Measurements from ENCODE around the gene HTR1D. TPM values are rescaled to one million over a fixed set of nuclear protein-coding genes. Genes with fewer than 3 reads are reported as not detected.
"Not testable (repeated sequence)": the region's sequence is repeated elsewhere in the genome, so short reads cannot be mapped to it uniquely, and the experiment has no call there.

The HTR1D gene, protein sequence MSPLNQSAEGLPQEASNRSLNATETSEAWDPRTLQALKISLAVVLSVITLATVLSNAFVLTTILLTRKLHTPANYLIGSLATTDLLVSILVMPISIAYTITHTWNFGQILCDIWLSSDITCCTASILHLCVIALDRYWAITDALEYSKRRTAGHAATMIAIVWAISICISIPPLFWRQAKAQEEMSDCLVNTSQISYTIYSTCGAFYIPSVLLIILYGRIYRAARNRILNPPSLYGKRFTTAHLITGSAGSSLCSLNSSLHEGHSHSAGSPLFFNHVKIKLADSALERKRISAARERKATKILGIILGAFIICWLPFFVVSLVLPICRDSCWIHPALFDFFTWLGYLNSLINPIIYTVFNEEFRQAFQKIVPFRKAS
- not detected for total RNA-seq

DNA sequence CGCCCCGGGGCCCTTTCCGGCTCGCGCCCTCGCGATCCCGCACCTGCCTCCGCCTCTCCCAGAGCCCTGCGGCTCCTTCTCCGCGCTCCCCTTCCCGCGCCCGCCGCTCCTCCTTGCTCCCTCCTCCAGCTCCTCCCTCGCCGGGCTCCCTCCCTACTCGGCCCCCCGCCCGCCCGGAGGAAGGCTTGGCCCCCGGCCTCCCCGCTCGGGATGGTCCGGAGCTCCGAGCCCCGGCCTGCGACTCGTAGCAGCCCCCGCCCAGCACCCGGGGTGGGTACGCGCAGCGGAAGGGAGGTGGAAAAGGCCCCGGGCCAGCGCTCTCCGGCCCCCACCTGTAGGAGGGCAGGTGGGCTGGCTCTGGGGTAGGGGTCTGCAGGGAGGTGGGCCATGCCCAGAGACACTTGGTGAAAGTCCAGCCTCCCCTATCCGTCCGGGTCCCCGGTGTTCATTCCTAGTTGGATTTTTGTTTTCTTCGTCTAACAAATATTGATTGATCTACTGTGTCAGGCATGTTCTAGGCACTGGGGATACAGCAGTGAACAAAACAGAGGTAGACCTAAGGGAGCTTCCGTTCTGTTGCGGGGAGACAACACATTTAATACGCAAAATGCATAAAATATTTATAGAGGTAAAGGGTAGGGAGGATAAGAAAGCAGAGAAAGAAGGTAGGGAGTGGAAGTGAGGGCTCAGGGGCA is at the start of gene HTR1D:
Gene HTR1D, minus strand, starts transcription at position 82 of the 695 bp plus-strand sequence. CDS start 23,283 bp downstream, outside the sequence.
- Histone ChIP-seq H3K27ac (no peak within 1 kb of the TSS), H3K4me1 (peaks cover 0 to 15% of the 10 kb centered on the region in 2 donors), H3K36me3 (no peaks in the 10 kb centered on the region), H3K27me3 (peaks cover 6 to 19% of the 10 kb centered on the region in 2 donors), H3K9me3 (no peaks in the 10 kb centered on the region), H3K4me3 (peak within 1 kb of the TSS; percentile 11 to 50)
- no peak for DNase-seq (ENCODE audit: low spot score)
- TF ChIP-seq, protein P1, sequence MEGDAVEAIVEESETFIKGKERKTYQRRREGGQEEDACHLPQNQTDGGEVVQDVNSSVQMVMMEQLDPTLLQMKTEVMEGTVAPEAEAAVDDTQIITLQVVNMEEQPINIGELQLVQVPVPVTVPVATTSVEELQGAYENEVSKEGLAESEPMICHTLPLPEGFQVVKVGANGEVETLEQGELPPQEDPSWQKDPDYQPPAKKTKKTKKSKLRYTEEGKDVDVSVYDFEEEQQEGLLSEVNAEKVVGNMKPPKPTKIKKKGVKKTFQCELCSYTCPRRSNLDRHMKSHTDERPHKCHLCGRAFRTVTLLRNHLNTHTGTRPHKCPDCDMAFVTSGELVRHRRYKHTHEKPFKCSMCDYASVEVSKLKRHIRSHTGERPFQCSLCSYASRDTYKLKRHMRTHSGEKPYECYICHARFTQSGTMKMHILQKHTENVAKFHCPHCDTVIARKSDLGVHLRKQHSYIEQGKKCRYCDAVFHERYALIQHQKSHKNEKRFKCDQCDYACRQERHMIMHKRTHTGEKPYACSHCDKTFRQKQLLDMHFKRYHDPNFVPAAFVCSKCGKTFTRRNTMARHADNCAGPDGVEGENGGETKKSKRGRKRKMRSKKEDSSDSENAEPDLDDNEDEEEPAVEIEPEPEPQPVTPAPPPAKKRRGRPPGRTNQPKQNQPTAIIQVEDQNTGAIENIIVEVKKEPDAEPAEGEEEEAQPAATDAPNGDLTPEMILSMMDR (IDR thresholded peaks at IDR 0.05): no peak

DNA sequence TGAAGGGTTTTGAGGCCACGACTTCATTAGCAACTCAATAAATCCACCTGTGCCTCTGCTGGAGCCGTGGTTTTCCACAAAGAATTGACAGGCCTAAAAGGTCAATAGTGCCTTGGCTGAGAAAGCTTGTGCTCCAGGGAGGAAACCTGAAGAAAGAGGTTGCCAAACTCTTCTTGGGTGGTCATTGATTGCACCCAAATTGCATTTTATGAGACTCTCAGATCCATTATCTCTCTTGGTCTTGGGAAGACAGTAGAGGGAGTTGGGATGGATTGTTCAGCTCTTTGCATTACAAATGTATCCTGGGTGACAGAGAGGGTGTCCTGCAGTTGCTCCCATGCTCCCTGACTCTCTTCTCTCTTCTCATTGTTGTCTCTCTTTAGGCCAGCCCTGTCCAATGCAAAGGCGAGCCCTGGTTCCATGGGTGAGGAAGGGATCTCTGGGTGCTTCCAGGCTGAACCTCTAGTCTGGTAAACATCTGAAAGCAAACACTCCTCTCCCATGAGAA is 46.1 kb upstream of the HTR1D start:
- H3K4me3 ChIP-seq: no peak overlapping the region
- no peaks in the 10 kb centered on the region for H3K4me1 ChIP-seq
- H3K27ac ChIP-seq: no peak overlapping the region
- H3K36me3 ChIP-seq: no peaks in the 10 kb centered on the region
- TF ChIP-seq, protein P1 (IDR thresholded peaks at IDR 0.05): no peak
- DNase-seq (ENCODE audit: low spot score): no peak
- H3K9me3 ChIP-seq: no peaks in the 10 kb centered on the region
- H3K27me3 ChIP-seq: no peaks in the 10 kb centered on the region

DNA sequence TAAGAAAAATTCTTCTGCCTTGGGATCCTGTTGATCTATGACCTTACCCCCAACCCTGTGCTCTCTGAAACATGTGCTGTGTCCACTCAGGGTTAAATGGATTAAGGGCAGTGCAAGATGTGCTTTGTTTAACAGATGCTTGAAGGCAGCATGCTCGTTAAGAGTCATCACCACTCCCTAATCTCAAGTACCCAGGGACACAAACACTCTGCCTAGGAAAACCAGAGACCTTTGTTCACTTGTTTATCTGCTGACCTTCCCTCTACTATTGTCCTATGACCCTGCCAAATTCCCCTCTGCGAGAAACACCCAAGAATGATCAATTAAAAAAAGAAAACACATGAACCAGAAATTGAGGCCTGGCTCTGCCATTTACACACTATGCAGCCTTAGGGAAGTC is 40.8 kb upstream of the HTR1D start:
- H3K36me3 ChIP-seq; H3K27me3 ChIP-seq; H3K9me3 ChIP-seq; H3K4me1 ChIP-seq; H3K27ac ChIP-seq; H3K4me3 ChIP-seq; DNase-seq (ENCODE audit: low spot score): not testable (repeated sequence)

DNA sequence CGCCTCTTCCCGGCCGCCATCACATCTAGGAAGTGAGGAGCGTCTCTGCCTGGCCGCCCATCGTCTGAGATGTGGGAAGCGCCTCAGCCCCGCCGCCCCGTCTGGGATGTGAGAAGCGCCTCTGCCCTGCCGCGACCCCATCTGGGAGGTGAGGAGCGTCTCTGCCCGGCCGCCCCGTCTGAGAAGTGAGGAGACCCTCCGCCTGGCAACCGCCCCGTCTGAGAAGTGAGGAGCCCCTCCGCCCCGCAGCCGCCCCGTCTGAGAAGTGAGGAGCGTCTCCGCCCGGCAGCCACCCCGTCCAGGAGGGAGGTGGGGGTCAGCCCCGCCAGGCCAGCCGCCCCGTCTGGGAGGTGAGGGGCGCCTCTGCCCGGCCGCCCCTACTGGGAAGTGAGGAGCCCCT is 40.1 kb upstream of the HTR1D start:
- not testable (repeated sequence) for H3K9me3 ChIP-seq; H3K27ac ChIP-seq; DNase-seq (ENCODE audit: low spot score); H3K27me3 ChIP-seq; H3K4me1 ChIP-seq; H3K36me3 ChIP-seq; H3K4me3 ChIP-seq

DNA sequence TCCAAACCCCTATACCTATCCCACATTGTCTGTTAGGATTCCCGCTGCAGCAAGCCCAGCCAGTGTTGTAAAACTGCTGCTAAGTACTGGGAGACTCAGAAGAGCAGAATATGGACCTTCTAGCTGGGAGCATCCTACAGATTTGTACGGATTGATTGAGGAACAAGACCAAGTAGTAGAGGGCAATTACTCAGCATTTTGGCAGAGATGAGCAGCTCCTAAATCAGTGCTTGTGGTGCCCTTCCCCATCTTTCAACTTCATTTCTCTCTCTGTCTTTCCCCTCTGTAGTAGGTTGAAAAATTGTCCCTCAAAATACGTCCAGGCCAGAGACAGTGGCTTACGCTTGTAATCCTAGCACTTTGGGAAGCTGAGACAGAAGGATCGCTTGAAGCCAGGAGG is 37.3 kb upstream of the HTR1D start:
- TF ChIP-seq, protein P1 (IDR thresholded peaks at IDR 0.05): no peak
- no peaks in the 10 kb centered on the region for H3K4me1 ChIP-seq
- no peaks in the 10 kb centered on the region for H3K9me3 ChIP-seq
- no peaks in the 10 kb centered on the region for H3K27me3 ChIP-seq
- no peak overlapping the region for H3K27ac ChIP-seq
- H3K36me3 ChIP-seq: no peaks in the 10 kb centered on the region
- H3K4me3 ChIP-seq: no peak overlapping the region
- no peak for DNase-seq (ENCODE audit: low spot score)

DNA sequence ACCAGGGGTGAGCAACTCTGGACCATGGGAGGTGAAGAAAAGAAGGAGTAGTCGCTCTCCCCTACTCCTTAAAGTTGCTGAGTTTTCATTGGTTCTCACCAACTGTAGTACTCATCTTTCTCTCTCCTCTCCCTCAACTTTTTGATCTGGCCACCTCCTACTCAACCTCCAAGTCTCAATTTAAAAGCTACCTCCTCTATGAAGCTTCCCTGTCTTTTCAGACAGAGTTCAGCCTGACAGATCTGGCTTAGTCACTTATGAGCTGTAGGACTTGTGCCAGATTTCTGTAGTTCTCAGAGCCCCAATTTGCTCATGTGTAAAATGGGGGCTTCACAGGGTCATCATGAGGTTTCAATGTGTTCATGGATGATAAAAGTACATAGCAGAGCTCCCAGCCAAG is 34.5 kb upstream of the HTR1D start:
- Histone ChIP-seq H3K4me1 (no peaks in the 10 kb centered on the region), H3K27me3 (no peaks in the 10 kb centered on the region), H3K9me3 (no peaks in the 10 kb centered on the region), H3K4me3 (no peak overlapping the region), H3K27ac (no peak overlapping the region), H3K36me3 (no peaks in the 10 kb centered on the region)
- TF ChIP-seq, protein P1 (IDR thresholded peaks at IDR 0.05): no peak
- no peak for DNase-seq (ENCODE audit: low spot score)

All from right atrium auricular region (tissue), 2 donors.